Breast epithelium (tissue), 4 donors: ENCODE results near the gene CTBS. TPM values are rescaled to one million over a fixed set of nuclear protein-coding genes. Genes with fewer than 3 reads are reported as not detected.

Source experiments
- DNase-seq, 2 donors: peaks; one replicate each; pipeline ENCODE4 v3.0.0-alpha.2; 2019; ENCODE audit warnings: low spot score in 2 of 2
- H3K27ac ChIP-seq, 2 donors: fragments of 200-600 bp; sonication (generic) in 1 of 2; one replicate each; pipeline ENCODE4 v1.5.1; 2016 to 2019; ENCODE audit warnings: mild to moderate bottlenecking in 1 of 2
- H3K27me3 ChIP-seq, 2 donors: fragments of 200-600 bp; sonication (generic) in 1 of 2; one replicate each; pipeline versions ENCODE4 v1.5.1 to v1.6.0; 2017 to 2019; ENCODE audit warnings: control low read depth in 1 of 2, mild to moderate bottlenecking in 1 of 2
- H3K36me3 ChIP-seq: fragments of 200-600 bp; one replicate; pipeline ENCODE4 v1.5.1; 2019
- H3K4me1 ChIP-seq, 2 donors: fragments of 200-600 bp; sonication (generic); one replicate each; pipeline ENCODE4 v1.5.1; 2016 to 2019; ENCODE audit warnings: control low read depth in 1 of 2
- H3K4me3 ChIP-seq, 3 donors: fragments of 200-600 bp; sonication (generic); 1 replicate in 2 of 3; 2 replicates in 1 of 3; pipeline ENCODE4 v1.5.1; 2016 to 2019; ENCODE audit warnings: mild to moderate bottlenecking in 3 of 3, moderate library complexity in 2 of 3
- H3K9me3 ChIP-seq, 2 donors: fragments of 200-600 bp; sonication (generic) in 1 of 2; one replicate each; pipeline ENCODE4 v1.5.1; 2016 to 2019; ENCODE audit warnings: control low read depth in 1 of 2
- POLR2A ChIP-seq: fragments of 450-650 bp; IDR thresholded peaks from one replicate; pipeline ENCODE4 v1.6.1; 2016; ENCODE audit warnings: antibody characterized with exemption, mild to moderate bottlenecking, moderate library complexity
- POLR2AphosphoS5 ChIP-seq, 3 donors: sonication (generic); formaldehyde crosslinking; IDR thresholded peaks; one replicate each; pipeline ENCODE4 v1.6.1; 2017; ENCODE audit warnings: antibody characterized with exemption in 3 of 3
- intact Hi-C: fragments of 100-400 bp; cut with DNase I; formaldehyde crosslinking; loops from one replicate; pipeline ENCODE4 v1.15.1; 2023; ENCODE audit warnings: low total_unique reads
- total RNA-seq, 3 donors: library from RNA; depleted of rRNA; stranded (reverse); fragments of >200 nt; gene quantifications; one replicate each; pipeline ENCODE4 v1.1.0, GENCODE V29; 2016
- TF ChIP-seq, protein P1 (sequence below), 3 donors: fragments of 450-650 bp; IDR thresholded peaks; one replicate each; pipeline ENCODE4 v1.5.1; 2016 to 2017; ENCODE audit warnings: antibody characterized with exemption in 3 of 3, mild to moderate bottlenecking in 3 of 3, moderate library complexity in 3 of 3

CTBS gene
- total RNA-seq, 3 donors from 2014 or later, result 18.4 to 22.9 (median 22.5) TPM

DNA sequence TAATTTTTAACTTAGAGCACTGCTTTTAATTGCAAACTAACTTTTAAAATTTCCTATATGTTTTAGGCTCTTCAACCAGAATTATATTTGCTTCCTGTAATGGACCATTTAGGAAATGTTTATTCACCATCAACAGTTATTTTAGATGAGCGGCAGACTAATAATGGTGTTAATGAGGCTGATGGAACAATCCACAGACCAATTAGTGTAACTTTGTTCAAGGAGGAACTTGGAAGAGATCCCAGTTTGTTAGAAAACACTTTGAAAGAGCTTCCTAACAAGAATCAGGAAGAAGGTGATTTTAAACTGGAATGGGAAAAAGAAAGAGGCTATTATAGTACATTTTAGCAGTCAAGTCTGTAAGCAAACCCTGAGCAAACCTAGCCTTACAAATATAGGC is 48.5 kb downstream of the CTBS start:
- DNase-seq, result no peak
- no peaks in the 10 kb centered on the region for H3K4me1 ChIP-seq
- H3K4me3 ChIP-seq, result no peak overlapping the region
- TF ChIP-seq POLR2A (no peak), POLR2AphosphoS5 (IDR thresholded peaks at IDR 0.05) (no peak)
- TF ChIP-seq, protein P1, sequence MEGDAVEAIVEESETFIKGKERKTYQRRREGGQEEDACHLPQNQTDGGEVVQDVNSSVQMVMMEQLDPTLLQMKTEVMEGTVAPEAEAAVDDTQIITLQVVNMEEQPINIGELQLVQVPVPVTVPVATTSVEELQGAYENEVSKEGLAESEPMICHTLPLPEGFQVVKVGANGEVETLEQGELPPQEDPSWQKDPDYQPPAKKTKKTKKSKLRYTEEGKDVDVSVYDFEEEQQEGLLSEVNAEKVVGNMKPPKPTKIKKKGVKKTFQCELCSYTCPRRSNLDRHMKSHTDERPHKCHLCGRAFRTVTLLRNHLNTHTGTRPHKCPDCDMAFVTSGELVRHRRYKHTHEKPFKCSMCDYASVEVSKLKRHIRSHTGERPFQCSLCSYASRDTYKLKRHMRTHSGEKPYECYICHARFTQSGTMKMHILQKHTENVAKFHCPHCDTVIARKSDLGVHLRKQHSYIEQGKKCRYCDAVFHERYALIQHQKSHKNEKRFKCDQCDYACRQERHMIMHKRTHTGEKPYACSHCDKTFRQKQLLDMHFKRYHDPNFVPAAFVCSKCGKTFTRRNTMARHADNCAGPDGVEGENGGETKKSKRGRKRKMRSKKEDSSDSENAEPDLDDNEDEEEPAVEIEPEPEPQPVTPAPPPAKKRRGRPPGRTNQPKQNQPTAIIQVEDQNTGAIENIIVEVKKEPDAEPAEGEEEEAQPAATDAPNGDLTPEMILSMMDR (IDR thresholded peaks at IDR 0.05), result no peak
- H3K27ac ChIP-seq, result no peak overlapping the region
- intact Hi-C loops, result no loop called here
- no peaks in the 10 kb centered on the region for H3K36me3 ChIP-seq
- no peaks in the 10 kb centered on the region for H3K27me3 ChIP-seq
- no peaks in the 10 kb centered on the region for H3K9me3 ChIP-seq

DNA sequence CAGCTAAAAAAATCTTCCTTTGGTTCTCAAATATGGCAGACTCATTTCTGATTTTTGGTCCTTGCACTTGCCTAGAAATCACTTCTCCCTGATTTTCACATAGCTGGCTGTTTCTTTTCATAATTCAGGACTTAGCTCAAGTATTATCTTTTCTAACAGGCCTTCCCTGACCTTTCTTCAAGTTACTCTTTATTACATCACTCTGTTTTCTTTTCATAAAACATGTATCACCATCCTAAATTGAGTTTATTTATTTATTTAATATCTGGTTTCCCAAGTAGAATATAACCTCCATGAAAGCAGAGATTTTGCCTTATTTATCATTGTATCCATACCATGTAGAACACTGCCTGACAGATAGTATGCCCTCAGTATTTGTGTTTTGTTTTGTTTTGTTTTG is 49.6 kb downstream of the CTBS start:
- Histone ChIP-seq H3K27me3 (no peaks in the 10 kb centered on the region), H3K4me1 (no peaks in the 10 kb centered on the region), H3K36me3 (no peaks in the 10 kb centered on the region), H3K9me3 (no peaks in the 10 kb centered on the region), H3K4me3 (no peak overlapping the region), H3K27ac (no peak overlapping the region)
- no peak for TF ChIP-seq POLR2AphosphoS5 (IDR thresholded peaks at IDR 0.05)
- intact Hi-C loops, result no loop called here
- DNase-seq, result no peak

DNA sequence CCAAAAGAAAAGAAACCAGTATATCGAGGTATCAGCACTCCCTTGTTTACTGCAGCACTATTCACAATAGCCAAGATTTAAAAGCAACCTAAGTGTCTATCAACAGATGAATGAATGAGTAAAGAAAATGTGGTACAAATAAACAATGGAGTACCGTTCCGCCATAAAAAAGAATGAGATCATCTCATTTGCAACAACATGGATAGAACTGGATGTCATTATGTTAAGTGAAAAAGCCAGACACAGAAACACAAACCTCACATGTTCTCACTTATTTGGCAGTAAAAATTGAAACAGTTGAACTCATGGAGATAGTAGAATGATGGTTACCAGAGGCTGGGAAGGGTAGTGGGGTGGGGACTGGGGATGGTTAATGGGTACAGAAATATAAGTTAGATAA is 63.6 kb downstream of the CTBS start:
- Histone ChIP-seq H3K36me3 (no peaks in the 10 kb centered on the region), H3K4me1 (no peaks in the 10 kb centered on the region), H3K27ac (no peak overlapping the region), H3K9me3 (no peaks in the 10 kb centered on the region), H3K27me3 (no peaks in the 10 kb centered on the region), H3K4me3 (no peak overlapping the region)
- TF ChIP-seq, protein P1 (IDR thresholded peaks at IDR 0.05), result no peak
- no peak for DNase-seq
- intact Hi-C loops, result no loop called here

DNA sequence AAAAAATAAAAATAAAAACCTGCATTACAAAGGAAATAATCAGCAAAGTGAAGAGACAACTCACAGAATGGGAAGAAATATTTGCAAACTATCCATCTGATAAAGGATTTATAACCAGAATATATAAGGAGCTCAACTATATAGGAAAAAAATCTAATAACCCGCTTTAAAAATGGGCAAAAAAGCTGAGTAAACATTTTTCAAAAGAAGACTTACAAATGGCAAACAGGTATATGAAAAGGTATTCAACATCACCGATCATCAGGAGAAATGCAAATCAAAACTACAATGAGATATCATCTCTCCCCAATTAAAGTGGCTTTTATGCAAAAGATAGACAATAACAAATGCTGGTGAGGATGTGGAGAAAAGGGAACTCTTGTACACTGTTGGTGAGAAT is 64.1 kb downstream of the CTBS start:
- H3K4me1 ChIP-seq, result no peaks in the 10 kb centered on the region
- DNase-seq, result no peak
- no peaks in the 10 kb centered on the region for H3K36me3 ChIP-seq
- intact Hi-C loops, result no loop called here
- H3K27ac ChIP-seq, result no peak overlapping the region
- no peaks in the 10 kb centered on the region for H3K9me3 ChIP-seq
- no peak overlapping the region for H3K4me3 ChIP-seq
- H3K27me3 ChIP-seq, result no peaks in the 10 kb centered on the region
- TF ChIP-seq POLR2AphosphoS5 (IDR thresholded peaks at IDR 0.05) (no peak), POLR2A (no peak)
- TF ChIP-seq, protein P1 (IDR thresholded peaks at IDR 0.05), result no peak

DNA sequence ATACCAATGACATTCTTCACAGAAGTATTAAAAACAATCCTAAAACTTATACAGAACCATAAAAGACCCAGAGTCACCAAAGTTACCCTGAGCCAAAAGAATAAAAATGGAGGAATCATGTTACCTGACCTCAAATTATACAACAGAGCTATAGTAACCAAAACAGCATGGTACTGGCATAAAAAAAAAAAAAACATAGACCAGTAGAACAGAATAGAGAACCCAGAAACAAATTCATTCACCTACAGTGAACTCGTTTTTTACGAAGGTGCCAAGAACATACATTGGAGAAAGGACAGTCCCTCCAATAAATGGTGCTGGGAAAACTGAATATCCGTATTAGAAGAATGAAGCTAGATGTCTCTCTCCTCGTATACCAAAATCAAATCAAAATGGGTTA is 65.2 kb downstream of the CTBS start:
- intact Hi-C loops, result loop anchor here (10.0 kb wide), 1 partner anchor 66 kb away; the partner anchor contains the start of gene CTBS

More for the DNA sequence above, 65.2 kb downstream of the CTBS start:
- TF ChIP-seq, protein P1 (IDR thresholded peaks at IDR 0.05), result no peak
- TF ChIP-seq POLR2AphosphoS5 (IDR thresholded peaks at IDR 0.05) (no peak), POLR2A (no peak)
- no peak for DNase-seq
- H3K4me1 ChIP-seq, result no peaks in the 10 kb centered on the region
- no peaks in the 10 kb centered on the region for H3K27me3 ChIP-seq
- H3K4me3 ChIP-seq, result no peak overlapping the region
- no peaks in the 10 kb centered on the region for H3K36me3 ChIP-seq
- no peaks in the 10 kb centered on the region for H3K9me3 ChIP-seq
- H3K27ac ChIP-seq, result no peak overlapping the region
